GM23338 (cell line): ENCODE results near the gene GABRB3. TPM values are rescaled to one million over a fixed set of nuclear protein-coding genes. Genes with fewer than 3 reads are reported as not detected.

Source experiments
- ATAC-seq: fragments of 200-7000 bp; cut with Tn5 transposase; 3 replicates; pipeline ENCODE4 v1.9.1; 2020
- DNase-seq: peaks from one replicate; pipeline ENCODE4 v3.0.0-alpha.2; 2015; ENCODE audit warnings: low spot score
- H2AFZ ChIP-seq: fragments of 200-600 bp; sonication (generic); 2 replicates; pipeline ENCODE4 v1.8.0; 2016; ENCODE audit warnings: antibody characterized with exemption, mild to moderate bottlenecking, moderate library complexity
- H3F3A ChIP-seq: fragments of 200-600 bp; sonication (generic); replicated peaks from 2 replicates; pipeline ENCODE4 v1.8.0; 2017; ENCODE audit warnings: antibody characterized with exemption, mixed run types, low read depth
- H3K27ac ChIP-seq: fragments of 200-600 bp; sonication (generic); 2 replicates; pipeline ENCODE4 v1.6.1; 2016; ENCODE audit warnings: low read depth
- H3K27me3 ChIP-seq: fragments of 200-600 bp; sonication (generic); 2 replicates; pipeline ENCODE4 v1.8.0; 2016; ENCODE audit warnings: mild to moderate bottlenecking, mixed run types, moderate library complexity; ENCODE audit not compliant: insufficient read depth
- H3K36me3 ChIP-seq: fragments of 200-600 bp; sonication (generic); 2 replicates; pipeline ENCODE4 v1.8.0; 2016; ENCODE audit warnings: mild to moderate bottlenecking; ENCODE audit not compliant: insufficient read depth
- H3K4me1 ChIP-seq: fragments of 200-600 bp; sonication (generic); 2 replicates; pipeline ENCODE4 v1.8.0; 2016; ENCODE audit warnings: mild to moderate bottlenecking, moderate library complexity; ENCODE audit not compliant: insufficient read depth
- H3K4me2 ChIP-seq: fragments of 200-600 bp; sonication (generic); 2 replicates; pipeline ENCODE4 v1.7.1; 2017; ENCODE audit warnings: mixed run types
- H3K4me3 ChIP-seq: fragments of 200-600 bp; sonication (generic); 2 replicates; pipeline ENCODE4 v1.6.1; 2016; ENCODE audit warnings: mixed run types
- H3K79me2 ChIP-seq: fragments of 200-600 bp; sonication (generic); replicated peaks from 2 replicates; pipeline ENCODE4 v1.8.0; 2017; ENCODE audit warnings: mild to moderate bottlenecking; ENCODE audit not compliant: insufficient read depth
- H3K9me2 ChIP-seq: fragments of 200-600 bp; sonication (generic); 2 replicates; pipeline ENCODE4 v1.8.0; 2017; ENCODE audit not compliant: insufficient read depth
- H4K20me1 ChIP-seq: fragments of 200-600 bp; sonication (generic); replicated peaks from 2 replicates; pipeline ENCODE4 v1.8.0; 2017; ENCODE audit warnings: mild to moderate bottlenecking; ENCODE audit not compliant: insufficient read depth
- H3K27ac Mint-ChIP-seq: 2 replicates; pipeline ENCODE4 v1.8.0; 2020; ENCODE audit warnings: inconsistent platforms, mild to moderate bottlenecking, moderate library complexity, mixed read lengths
- H3K27me3 Mint-ChIP-seq: 3 replicates; pipeline ENCODE4 v1.8.0; 2022; ENCODE audit warnings: low read depth, mild to moderate bottlenecking, moderate library complexity, mixed read lengths, inconsistent platforms; ENCODE audit not compliant: insufficient read depth, poor library complexity
- H3K36me3 Mint-ChIP-seq: 3 replicates; pipeline ENCODE4 v1.8.0; 2021; ENCODE audit warnings: low read depth, mild to moderate bottlenecking, inconsistent platforms, moderate library complexity, mixed read lengths
- H3K4me1 Mint-ChIP-seq: 3 replicates; pipeline ENCODE4 v1.8.0; 2020; ENCODE audit warnings: mild to moderate bottlenecking, inconsistent platforms, mixed read lengths
- H3K4me3 Mint-ChIP-seq: 3 replicates; pipeline ENCODE4 v1.8.0; 2021; ENCODE audit warnings: moderate library complexity, mild to moderate bottlenecking, inconsistent platforms, mixed read lengths
- H3K9me3 Mint-ChIP-seq: 3 replicates; pipeline ENCODE4 v1.8.0; 2020; ENCODE audit warnings: moderate library complexity, mild to moderate bottlenecking, inconsistent platforms, mixed read lengths
- CREB1 ChIP-seq: fragments of 250-450 bp; sonication (Bioruptor Pico); IDR thresholded peaks from 2 replicates; pipeline ENCODE4 v1.5.0; 2020; ENCODE audit warnings: low read depth, mild to moderate bottlenecking, moderate library complexity
- CTCF ChIP-seq, 2 experiments: fragments of 200-600 bp in 1 of 2; sonication (generic) in 1 of 2; conservative IDR thresholded peaks; 2 replicates each; pipeline versions ENCODE4 v1.5.1 to v1.6.1; 2016 to 2017; ENCODE audit warnings: antibody characterized with exemption in 2 of 2, low read depth in 2 of 2, mild to moderate bottlenecking in 2 of 2, moderate library complexity in 1 of 2
- ETS1 ChIP-seq: IDR thresholded peaks from 2 replicates; pipeline ENCODE4 v1.6.1; 2016; ENCODE audit warnings: antibody characterized with exemption
- EZH2 ChIP-seq: fragments of 200-600 bp; sonication (generic); IDR thresholded peaks from one replicate; pipeline ENCODE4 v1.8.0; 2017; ENCODE audit warnings: antibody characterized with exemption, mild to moderate bottlenecking, low read depth; ENCODE audit not compliant: unreplicated experiment
- EZH2phosphoT487 ChIP-seq: fragments of 200-600 bp; sonication (generic); IDR thresholded peaks from one replicate; pipeline ENCODE4 v1.8.1; 2018; ENCODE audit warnings: antibody characterized with exemption; ENCODE audit not compliant: unreplicated experiment
- JUNB ChIP-seq: IDR thresholded peaks from one replicate; pipeline ENCODE4 v1.6.1; 2016; ENCODE audit warnings: antibody characterized with exemption; ENCODE audit not compliant: unreplicated experiment
- NANOG ChIP-seq: IDR thresholded peaks from 2 replicates; pipeline ENCODE4 v1.6.1; 2016; ENCODE audit warnings: antibody characterized with exemption, borderline replicate concordance
- POLR2AphosphoS5 ChIP-seq: IDR thresholded peaks from 2 replicates; pipeline ENCODE4 v1.6.1; 2016; ENCODE audit warnings: antibody characterized with exemption, low read depth
- REST ChIP-seq: IDR thresholded peaks from one replicate; pipeline ENCODE4 v1.6.1; 2018; ENCODE audit warnings: antibody characterized with exemption; ENCODE audit not compliant: unreplicated experiment
- STAT1 ChIP-seq: IDR thresholded peaks from one replicate; pipeline ENCODE4 v1.6.1; 2016; ENCODE audit warnings: antibody characterized with exemption; ENCODE audit not compliant: unreplicated experiment
- ZNF114 ChIP-seq: fragments of 250-450 bp; sonication (Bioruptor Pico); IDR thresholded peaks from 2 replicates; pipeline ENCODE4 v1.5.0; 2020; ENCODE audit warnings: mild to moderate bottlenecking, moderate library complexity
- ZNF331 ChIP-seq: fragments of 250-450 bp; sonication (Bioruptor Pico); IDR thresholded peaks from 2 replicates; pipeline ENCODE4 v1.5.0; 2020; ENCODE audit warnings: low read depth, mild to moderate bottlenecking, moderate library complexity
- ZNF462 ChIP-seq: fragments of 250-450 bp; sonication (Bioruptor Pico); IDR thresholded peaks from 2 replicates; pipeline ENCODE4 v1.5.0; 2020; ENCODE audit warnings: mild to moderate bottlenecking, moderate library complexity
- polyA plus RNA-seq: library from polyadenylated mRNA; unstranded; fragments of >200 nt; fragmentation: Nextera tagmentation; extraction: Ambion mirVana; gene quantifications from 2 replicates; pipeline ENCODE4 v1.2.1, GENCODE V29; 2016
- total RNA-seq: library from RNA; depleted of rRNA; stranded (reverse); fragments of >200 nt; shearing (Covaris generic); gene quantifications from 2 replicates; pipeline ENCODE4 v1.2.3, GENCODE V29; 2014

The GABRB3 gene
- total and polyA plus RNA-seq, 2 experiments from 2014 or later: 56.5 to 131 TPM

- Histone ChIP-seq H3K4me1 (peaks cover 62% of the 10 kb centered on the region), H3K36me3 (no peaks in the 10 kb centered on the region), H3F3A (peaks cover 4% of the 10 kb centered on the region; the same call in 1 of the 2 replicates), H3K79me2 (peaks cover 77% of the 10 kb centered on the region), H3K27ac (no peak overlapping the region), H2AFZ (no peak overlapping the region), H3K9me2 (peaks cover 20% of the 10 kb centered on the region), H3K27me3 (no peaks in the 10 kb centered on the region), H3K4me3 (no peak overlapping the region), H4K20me1 (peaks cover 4% of the 10 kb centered on the region; the same call in 1 of the 2 replicates), H3K4me2 (no peak overlapping the region)
- Mint-ChIP-seq H3K9me3 (no peaks in the 10 kb centered on the region), H3K36me3 (peaks cover 12% of the 10 kb centered on the region; the same call in 2 of the 3 replicates), H3K4me3 (no peak overlapping the region), H3K27me3 (peaks cover 11% of the 10 kb centered on the region), H3K27ac (no peak overlapping the region), H3K4me1 (peaks cover 88% of the 10 kb centered on the region)
- DNase-seq (no peak), ATAC-seq (no peak)
- TF ChIP-seq ETS1 (no peak), ZNF114 (CRISPR knock-in tag) (no peak), REST (no peak), STAT1 (no peak), ZNF331 (CRISPR knock-in tag) (no peak), JUNB (no peak), EZH2phosphoT487 (no peak), CTCF (conservative IDR thresholded peaks at IDR 0.05; ENCODE audit: low read depth in 2 of 2) (no peak), POLR2AphosphoS5 (no peak), EZH2 (no peak), NANOG (no peak), ZNF462 (no peak), CREB1 (CRISPR knock-in tag) (no peak)
Measured at GRCh38 chr15:26635614-26636013, 137.3 kb downstream of the GABRB3 start.
